ENCODE measurements around the gene OR7A10.

Gene OR7A10

DNA sequence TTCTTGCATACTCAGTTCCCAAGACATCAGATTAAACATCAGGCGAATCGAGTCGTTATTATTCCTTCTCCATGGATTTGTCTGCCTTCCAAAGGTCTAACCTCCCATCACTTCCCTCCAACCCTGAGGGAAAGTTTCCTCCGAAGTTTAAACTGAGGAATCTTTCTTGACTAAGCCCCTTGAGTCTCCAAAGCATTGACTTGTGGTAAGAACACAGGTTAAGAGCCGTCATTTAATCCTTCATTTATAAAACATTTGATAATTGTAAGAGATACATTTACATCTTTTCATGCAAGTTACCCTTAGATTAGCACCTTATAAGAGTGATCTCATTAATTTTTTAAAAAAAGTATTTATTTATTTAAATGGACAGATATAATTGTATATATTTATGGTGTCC lies at the start of gene OR7A10:
Gene OR7A10 (minus strand): TSS at position 101 of the 400 bp plus-strand sequence. CDS start 7,045 bp downstream, outside the sequence.
- DNase-seq (ENCODE audit: low read depth in 1 of 2, low spot score in 1 of 2): no peak

DNA sequence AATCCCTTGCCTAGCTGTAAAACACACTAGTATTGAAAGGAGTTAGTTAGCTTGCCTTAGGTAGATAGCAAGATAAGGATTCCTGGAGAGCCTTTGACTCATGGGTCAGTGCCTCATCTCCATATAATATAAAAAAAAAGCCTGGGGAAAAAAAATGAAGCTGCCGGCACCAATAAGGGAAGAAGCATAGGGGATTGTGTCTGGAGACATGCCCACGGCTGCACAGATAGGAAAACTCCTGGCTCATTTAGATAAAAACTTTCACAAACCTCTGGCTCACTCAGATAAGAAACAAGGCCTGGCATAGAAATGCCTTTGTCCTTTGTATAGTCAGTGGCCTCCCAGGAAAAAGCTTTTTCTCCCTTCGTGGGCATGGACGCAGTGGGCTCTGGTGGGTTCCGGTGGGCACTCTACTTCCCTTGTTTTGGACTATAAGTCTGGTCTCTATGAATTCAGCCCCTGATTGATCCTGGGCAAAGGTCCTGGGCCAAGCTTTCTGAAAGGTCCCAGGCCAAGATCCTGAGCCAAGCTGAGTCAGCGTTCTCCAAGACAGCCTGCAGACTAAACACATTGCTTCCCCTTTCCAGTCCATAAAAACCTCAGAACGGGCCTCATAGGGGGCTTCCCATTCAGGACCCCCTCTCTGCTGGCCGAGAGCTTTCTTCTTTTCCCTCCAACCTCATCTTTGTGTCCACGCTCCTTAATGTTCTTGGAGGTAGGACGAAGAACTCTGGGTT lies 42.1 kb upstream of the OR7A10 start:
- no peak for DNase-seq (ENCODE audit: low read depth in 1 of 2, low spot score in 1 of 2)

DNA sequence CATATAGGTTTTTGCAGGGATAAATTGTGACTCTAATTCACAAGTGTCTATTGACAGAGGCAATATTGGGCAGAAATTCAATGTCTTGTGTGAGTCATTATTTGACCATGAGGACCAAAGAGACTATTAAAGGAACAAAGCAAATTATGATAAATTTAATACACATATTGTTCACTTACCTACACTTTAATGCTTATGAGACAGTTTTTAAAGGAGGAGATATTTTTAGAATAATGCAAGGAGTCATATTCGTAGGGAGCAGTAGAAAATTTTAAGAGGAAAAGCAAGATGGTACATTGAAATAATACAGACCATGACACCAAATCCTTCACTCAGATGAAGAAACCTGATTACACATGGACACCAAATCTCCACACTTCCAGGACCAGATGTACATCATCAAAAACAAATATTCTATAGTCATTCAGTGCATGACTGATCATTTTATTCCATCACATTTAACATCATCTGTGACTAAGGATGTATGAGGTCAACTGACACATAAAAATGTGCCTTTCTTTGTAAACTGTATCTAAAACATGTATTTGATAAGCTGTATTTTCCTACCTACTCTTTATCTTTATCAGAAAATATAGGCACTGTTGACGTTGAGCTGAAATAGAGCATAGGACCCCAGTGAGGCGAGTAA lies 41.4 kb upstream of the OR7A10 start:
- DNase-seq (ENCODE audit: low read depth in 1 of 2, low spot score in 1 of 2): no peak

DNA sequence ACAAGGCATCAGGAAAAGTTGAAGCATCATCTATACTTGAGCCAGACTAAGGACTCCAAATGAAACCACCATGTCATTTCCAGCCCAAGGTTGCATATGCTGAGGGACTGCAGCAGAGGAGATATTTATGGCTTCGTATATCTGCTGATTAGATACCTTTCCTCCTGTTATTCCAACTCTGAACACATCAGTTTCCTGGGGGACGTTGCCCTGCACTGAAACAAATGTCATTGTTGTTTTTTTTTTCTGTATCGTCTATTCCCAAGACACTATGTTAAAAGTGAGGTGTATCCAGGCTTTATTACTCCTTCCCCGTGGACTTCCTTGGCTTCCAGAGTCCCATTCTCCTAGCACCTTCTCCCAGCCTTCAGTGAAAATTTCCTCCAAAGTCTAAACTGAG lies 37.3 kb upstream of the OR7A10 start, which contains the start of gene OR7A17:
Gene OR7A17 (minus strand): TSS at position 101 of the 400 bp plus-strand sequence. CDS start 4,777 bp downstream, outside the sequence.
- no peak for DNase-seq (ENCODE audit: low read depth in 1 of 2, low spot score in 1 of 2)

DNA sequence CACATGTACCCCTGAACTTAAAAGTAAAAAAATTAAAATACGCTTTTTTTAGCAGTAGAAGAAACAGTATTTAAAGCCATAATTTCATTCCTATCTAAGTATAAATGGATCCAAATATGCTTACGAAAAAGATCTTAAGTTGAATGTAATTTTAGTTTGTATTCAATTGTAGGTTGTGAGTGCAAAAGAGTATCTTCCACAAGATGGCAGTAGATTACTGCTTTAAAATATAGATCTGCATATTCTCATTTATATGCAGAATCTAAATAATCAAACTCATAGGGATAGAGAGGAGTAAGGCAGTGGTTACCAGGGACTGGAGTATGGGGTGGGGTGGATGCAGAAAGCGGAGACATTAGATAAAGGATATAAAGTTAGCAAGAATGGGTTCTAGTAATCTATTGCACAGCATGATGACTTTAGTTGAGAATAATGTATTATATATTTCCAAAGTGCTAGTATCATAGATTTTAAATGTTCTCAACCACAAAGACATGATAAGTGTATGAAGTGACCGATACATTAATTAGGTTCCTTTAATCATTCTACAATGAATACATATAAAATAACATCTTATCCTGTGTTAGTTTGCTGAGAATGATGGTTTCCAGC lies 23.0 kb upstream of the OR7A10 start:
- no peak for DNase-seq (ENCODE audit: low read depth in 1 of 2, low spot score in 1 of 2)

DNA sequence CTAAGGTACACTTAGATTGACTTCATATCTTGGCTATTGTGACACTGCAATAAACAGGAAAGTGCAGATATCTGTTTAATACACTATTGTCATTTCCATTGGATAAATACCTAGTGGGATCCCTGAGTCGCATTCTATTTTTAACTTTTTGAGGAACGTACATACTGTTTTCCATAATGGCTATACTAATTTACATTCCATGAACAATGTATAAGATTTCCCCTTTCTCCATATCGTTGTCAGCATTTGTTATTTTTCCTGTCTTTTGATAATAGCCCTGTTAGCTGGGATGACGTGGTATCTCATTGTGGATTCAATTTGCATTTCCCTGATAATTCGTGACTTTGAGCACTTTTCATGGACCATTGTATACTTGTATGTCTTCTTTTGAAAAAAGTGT lies 19.8 kb upstream of the OR7A10 start:
- no peak for DNase-seq (ENCODE audit: low read depth in 1 of 2, low spot score in 1 of 2)

DNA sequence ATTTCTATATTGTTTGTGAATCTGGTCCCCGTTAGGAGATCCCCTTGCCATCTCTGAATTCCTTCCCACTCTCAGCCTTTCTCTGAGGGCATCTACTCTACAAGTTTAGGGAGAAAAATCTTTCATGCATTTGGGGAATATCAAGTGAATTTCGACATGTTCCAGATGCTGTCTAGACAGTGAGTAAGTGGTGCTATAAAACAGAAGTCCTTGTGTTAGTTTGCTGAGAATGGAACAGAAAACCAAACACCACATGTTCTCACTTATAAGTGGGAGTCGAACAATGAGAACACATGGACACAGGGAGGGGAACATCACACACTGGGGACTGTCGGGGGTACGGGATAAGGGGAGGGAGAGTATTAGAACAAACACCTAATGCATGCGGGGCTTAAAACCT lies 5.1 kb downstream of the OR7A10 start:
- no peak for DNase-seq (ENCODE audit: low read depth in 1 of 2, low spot score in 1 of 2)

DNA sequence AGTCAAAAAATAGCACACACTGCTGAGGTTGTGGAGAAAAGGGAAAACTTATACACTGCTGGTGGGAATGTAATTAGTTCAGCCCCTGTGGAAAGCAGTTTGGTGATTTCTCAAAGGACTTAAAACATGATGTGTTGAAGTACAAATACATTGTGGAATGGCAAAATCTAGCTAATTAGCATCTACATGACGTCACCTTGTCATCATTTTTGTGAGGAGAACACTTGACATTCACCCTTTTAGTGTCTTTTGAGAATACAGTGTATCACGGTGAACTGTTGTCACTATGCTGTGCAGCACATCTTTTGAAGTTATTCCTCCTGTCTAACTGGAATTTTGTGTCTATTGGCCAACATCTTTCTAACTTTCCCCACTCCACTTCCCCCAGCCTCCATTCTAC lies 5.6 kb downstream of the OR7A10 start:
- DNase-seq (ENCODE audit: low read depth in 1 of 2, low spot score in 1 of 2): no peak

DNA sequence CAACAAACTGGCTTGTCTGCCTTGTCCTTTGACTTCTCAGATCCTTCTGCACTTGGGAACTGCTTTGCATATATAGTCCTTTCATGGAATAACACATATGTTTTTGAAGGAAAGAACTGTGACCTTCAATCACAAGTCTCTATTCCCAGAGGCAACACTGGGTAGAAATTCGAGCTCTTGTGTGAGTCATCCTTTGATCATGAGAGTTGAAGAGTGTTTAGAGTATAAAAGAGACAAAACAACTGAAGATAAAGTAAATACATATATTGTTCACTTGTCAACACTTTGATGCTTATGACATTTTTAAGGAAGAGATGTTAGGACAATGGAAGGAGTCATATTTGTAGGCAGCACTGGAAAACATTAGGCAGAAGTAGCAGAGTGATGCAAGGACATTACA lies 8.5 kb downstream of the OR7A10 start:
- DNase-seq (ENCODE audit: low read depth in 1 of 2, low spot score in 1 of 2): no peak

DNA sequence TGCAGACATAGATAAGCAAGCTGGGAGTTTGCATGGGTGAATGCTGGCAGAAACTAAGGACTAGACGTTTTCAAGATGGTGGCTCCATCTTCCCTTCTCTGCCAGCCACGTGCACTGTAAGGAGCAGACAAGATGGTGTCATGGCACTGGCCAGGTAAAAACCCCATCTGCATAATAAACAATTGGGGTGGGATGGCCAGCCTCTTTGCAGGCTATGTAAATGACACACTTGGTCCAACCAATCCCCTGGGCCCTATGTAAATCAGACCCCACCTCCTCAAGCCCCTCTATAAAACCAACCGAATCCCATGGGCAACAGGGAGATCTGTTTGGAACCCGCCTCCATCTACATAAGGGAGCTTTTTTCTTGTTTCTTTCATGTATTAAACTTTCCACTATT lies 11.3 kb downstream of the OR7A10 start:
- DNase-seq (ENCODE audit: low read depth in 1 of 2, low spot score in 1 of 2): no peak

DNA sequence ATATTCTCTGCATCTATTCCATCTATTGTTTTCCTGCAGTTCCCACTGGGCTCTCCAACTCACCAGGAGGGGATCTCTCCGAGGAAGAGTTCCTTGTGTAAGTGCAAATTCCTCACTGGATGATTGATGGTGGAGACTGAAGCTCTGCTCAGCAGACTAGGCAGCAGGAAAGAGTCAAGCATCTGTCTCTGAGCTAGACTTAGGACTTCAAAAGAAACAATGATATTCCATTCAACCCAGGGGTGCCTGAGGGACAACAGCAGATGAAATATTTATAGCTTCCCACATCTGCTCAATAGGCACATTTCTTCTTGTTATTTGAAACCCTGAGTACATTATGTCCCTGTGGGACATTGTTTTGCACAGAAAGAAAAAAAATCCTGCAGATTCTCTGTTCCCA lies 13.7 kb downstream of the OR7A10 start, which contains the start of the genes OR7A5 and OR7C1:
Gene OR7A5 (minus strand): TSS at position 175 of the 400 bp plus-strand sequence. CDS start 6,944 bp downstream, outside the sequence.
Gene OR7C1 (minus strand): TSS at position 175 of the 400 bp plus-strand sequence. CDS start 35,049 bp downstream, outside the sequence.
- DNase-seq (ENCODE audit: low read depth in 1 of 2, low spot score in 1 of 2): no peak

DNA sequence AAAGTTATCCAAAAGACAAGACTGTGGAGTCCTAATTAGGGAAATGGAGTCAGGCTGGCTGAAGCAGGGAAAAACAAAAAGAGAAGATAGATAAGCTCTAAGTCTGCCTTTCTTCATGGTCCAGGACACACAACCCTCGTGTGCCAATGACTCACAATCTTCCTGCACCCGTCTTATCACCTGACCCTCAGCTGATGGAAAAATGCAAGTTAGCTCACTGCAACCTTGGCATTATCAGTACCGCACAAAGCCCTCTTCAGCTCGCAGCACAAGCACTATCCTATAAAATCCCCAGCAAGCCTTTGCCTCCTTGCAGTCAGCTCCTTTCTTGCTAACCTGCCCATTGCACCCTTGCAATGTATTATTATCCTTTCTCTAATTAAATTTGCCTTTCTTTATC lies 18.0 kb downstream of the OR7A10 start:
- no peak for DNase-seq (ENCODE audit: low read depth in 1 of 2, low spot score in 1 of 2)

DNA sequence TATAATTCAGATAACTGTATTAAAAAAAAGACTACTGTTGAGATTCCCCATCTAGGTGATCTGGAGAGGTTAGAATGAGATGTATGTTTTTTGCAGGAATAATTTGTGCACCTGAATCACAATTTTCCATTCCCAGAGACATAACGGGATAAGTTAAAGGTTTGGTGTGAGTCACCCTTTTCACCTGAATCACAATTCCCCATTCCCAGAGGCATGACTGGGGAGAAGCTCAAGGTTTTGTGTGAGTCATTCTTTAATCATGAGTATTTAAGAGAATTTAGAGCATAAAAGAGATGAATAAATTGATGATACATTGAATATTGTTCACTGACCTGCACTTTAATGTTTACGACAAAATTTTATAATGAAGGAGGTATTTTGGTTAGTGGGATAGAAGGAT lies 22.7 kb downstream of the OR7A10 start:
- no peak for DNase-seq (ENCODE audit: low read depth in 1 of 2, low spot score in 1 of 2)

DNA sequence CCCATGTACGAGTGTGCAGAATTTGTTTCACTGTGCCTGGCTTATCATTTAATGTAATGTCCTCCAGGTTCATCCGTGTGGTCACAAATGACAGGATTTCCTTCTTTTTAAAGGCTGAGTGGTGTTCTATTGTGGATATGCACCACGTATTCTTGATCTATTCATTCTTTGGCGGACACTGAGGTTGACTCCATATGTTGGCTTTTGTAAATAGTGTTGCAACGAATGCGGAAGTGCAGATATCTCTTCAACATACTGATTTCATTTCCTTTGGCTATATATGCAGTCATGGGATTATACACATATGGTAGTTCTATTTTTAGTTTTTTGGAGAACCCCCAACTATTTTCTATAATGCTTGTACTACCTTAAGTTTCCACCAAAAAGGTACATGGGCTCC lies 26.8 kb downstream of the OR7A10 start:
- DNase-seq (ENCODE audit: low read depth in 1 of 2, low spot score in 1 of 2): no peak

DNA sequence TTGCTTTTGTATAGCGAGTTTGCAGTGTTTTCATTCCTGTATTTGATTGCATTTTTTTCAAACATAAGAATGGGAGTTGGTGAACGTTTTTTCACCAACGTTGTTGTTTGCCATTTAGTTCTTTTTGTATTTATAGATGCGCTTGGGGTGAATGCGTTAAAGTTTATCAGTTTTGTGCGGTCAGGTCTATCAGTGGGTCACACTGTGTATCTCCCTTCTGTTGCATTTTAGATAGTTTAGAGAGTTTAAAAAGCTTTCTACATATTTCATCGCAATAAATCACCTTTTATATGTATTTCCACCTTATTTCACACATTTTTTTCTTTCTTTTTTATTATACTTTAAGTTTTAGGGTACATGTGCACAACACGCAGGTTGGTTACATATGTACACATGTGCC lies 30.1 kb downstream of the OR7A10 start:
- DNase-seq (ENCODE audit: low read depth in 1 of 2, low spot score in 1 of 2): no peak

DNA sequence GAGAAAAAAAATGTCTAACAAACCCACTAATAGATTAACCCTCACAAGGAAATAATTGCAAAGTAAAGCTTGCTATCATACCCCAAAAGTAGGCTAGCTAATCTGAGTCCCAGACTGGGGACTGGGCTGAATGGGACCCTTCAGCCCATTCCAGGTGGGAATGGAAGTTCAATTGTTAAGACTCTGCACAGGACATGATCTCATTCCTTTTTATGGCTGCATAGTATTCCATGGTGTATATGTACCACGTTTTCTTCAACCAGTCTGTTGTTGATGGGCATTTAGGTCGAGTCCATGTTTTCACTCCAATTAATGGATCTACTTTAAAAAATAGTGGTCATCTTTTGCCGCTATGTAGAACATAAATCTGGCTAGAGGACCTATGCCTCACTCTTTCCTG lies 31.7 kb downstream of the OR7A10 start:
- no peak for DNase-seq (ENCODE audit: low read depth in 1 of 2, low spot score in 1 of 2)

DNA sequence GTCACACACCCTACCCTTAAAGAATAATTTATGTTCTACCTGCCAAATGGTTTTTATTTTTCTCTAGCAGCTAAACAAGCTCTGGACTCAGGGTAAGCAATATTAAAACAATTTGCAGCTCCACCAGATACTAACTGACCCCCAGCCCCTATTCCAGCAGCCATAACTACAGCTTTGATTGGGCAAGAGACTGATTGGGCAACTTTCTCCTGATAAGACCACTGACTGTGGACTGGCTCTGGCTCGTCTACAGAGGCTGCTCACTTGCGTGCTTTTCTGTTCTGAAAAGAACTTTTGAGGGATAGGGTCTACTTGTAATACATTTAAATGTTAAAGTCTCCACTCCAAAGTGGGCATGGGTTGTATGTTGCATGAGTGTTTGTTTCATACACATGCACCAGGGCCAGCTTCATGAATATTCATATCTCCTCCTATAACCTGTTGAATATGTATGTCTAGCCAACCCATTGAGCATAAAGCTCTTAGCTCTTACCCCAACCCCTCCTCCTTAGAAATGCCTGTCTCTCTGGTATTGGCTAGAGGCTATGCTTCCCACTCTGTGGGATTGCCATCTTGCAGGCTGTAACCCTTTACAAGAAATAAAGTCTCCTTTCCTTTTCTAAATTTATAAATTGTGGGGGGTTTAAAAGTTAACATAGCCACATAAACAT lies 33.6 kb downstream of the OR7A10 start:
- no peak for DNase-seq (ENCODE audit: low read depth in 1 of 2, low spot score in 1 of 2)

DNA sequence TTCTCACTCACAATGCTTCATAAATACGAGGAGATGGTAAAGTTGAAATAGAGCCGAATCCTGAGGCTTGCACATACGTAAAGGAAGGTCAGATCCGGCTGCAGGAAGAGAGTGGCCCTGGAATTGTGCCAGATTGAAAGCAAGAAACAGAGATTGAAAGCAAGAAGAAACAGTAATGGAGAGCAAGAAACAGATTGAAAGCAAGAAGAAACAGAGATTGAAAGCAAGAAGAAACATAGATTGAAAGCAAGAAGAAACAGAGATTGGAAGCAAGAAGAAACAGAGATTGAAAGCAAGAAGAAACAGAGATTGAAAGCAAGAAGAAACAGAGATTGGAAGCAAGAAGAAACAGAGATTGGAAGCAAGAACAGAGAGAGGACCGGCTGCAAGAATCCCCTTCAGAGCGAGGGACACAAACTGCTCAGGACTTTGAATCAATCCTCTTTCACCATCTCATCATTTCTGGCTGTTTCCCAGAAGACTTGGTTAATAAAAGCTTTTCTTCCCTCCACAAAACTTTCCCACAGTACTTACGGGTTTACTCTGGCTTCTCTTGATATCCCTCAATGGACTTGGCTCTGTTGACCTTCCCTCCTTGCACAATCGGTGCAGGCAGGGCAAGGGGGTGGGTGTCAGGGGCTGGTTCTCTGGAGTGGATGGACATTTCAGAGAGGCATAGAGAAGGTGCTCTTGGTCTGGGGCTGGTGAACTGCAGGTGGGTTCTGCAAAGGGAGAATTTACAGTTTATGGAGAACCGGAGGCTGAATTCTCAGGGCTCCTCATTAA lies 39.3 kb downstream of the OR7A10 start:
- DNase-seq (ENCODE audit: low read depth in 1 of 2, low spot score in 1 of 2): no peak

DNA sequence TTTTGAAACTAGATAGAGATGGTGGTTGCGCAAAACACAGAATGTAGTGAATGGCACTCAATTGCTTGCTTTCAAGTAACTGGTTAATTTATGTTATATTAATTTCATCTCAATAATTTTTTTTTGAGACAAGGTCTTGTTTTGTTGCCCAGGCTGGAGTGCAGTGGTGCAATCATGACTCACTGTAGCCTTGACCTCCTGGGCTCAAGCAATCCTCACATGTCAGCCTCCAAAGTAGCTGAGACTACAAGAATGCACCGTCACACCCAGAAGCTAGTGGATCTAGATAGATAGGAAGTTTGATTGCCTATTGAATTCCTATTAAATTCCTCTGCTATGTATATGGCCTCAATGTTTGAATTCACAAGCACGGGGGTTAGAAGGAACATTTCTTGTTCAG lies 44.0 kb downstream of the OR7A10 start:
- no peak for DNase-seq (ENCODE audit: low read depth in 1 of 2, low spot score in 1 of 2)

DNA sequence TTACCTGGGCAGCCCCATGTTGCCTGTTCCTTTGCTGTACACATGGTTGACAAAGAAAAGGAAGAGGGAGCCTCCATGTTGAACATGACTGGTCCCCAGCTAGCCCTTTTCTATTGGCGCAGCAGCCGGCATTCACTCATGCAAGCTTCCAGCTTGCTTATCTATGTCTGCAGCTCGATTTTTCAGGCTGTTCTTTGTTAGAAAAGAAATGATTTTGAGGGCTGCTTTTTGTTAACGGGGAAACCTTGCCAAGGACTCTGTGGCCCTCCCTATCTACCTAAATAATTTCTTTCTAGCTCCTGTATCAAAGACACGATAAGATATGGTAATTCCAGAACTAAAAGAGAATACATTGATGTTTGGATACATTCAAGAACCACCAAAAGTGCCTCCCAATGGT lies 50.0 kb downstream of the OR7A10 start:
- DNase-seq (ENCODE audit: low read depth in 1 of 2, low spot score in 1 of 2): no peak

DNA sequence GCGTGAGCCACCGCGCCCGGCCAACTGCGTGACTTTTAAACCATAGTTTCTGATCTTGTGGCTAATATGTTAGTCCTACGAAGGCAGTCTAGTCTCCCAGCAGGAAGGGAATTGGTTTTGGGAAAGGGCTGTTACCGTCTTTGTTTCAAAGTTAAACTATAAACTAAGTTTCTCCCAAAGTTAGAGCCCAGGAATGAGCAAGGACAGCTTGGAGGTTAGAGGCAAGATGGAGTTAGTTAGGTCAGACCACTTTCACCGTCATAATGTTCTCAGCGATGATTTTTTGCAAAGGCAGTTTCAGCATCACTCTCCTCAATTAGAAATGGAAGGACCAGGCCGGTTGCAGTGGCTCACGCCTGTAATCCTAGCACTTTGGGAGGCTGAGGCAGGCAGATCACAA lies 52.7 kb downstream of the OR7A10 start:
- no peak for DNase-seq (ENCODE audit: low read depth in 1 of 2, low spot score in 1 of 2)

Measured in activated CD4-positive, alpha-beta T cell treated with anti-CD3 and anti-CD28 coated beads, Interleukin-2, amount 50 U/mL, for 24 hours (primary cell).